ENCODE results near the gene KRTAP19-2.

The KRTAP19-2 gene

GRCh38 chr21:30463713-30464112 lies 23.5 kb downstream of the KRTAP19-2 start:
- H3K4me3 ChIP-seq (ENCODE audit: low read depth, low read length) = no peak overlapping the region
- DNase-seq (ENCODE audit: low read depth, low spot score) = no peak
- TF ChIP-seq CTCF (IDR thresholded peaks at IDR 0.05; ENCODE audit: insufficient read depth, low read length, missing control alignments) = no peak
- CTCF ChIA-PET = no interaction called here
- POLR2A ChIA-PET = no interaction called here

- H3K4me3 ChIP-seq (ENCODE audit: low read depth, low read length) = no peak overlapping the region
- ChIA-PET CTCF (no interaction called here), POLR2A (no interaction called here)
- no peak for TF ChIP-seq CTCF (IDR thresholded peaks at IDR 0.05; ENCODE audit: insufficient read depth, low read length, missing control alignments)
- no peak for DNase-seq (ENCODE audit: low read depth, low spot score)
Measured at GRCh38 chr21:30448514-30448913, 38.7 kb downstream of the KRTAP19-2 start.

- no peak for TF ChIP-seq CTCF (IDR thresholded peaks at IDR 0.05; ENCODE audit: insufficient read depth, low read length, missing control alignments)
- H3K4me3 ChIP-seq (ENCODE audit: low read depth, low read length) = no peak overlapping the region
- no peak for DNase-seq (ENCODE audit: low read depth, low spot score)
- ChIA-PET POLR2A (no interaction called here), CTCF (no interaction called here)
Measured at GRCh38 chr21:30447056-30447455, 40.2 kb downstream of the KRTAP19-2 start.

GRCh38 chr21:30444204-30444603 lies 43.0 kb downstream of the KRTAP19-2 start:
- no peak for DNase-seq (ENCODE audit: low read depth, low spot score)
- ChIA-PET CTCF (no interaction called here), POLR2A (no interaction called here)
- no peak for TF ChIP-seq CTCF (IDR thresholded peaks at IDR 0.05; ENCODE audit: insufficient read depth, low read length, missing control alignments)
- no peak overlapping the region for H3K4me3 ChIP-seq (ENCODE audit: low read depth, low read length)

GRCh38 chr21:30443226-30443625 lies 44.0 kb downstream of the KRTAP19-2 start:
- H3K4me3 ChIP-seq (ENCODE audit: low read depth, low read length) = no peak overlapping the region
- ChIA-PET CTCF (no interaction called here), POLR2A (no interaction called here)
- TF ChIP-seq CTCF (IDR thresholded peaks at IDR 0.05; ENCODE audit: insufficient read depth, low read length, missing control alignments) = no peak
- DNase-seq (ENCODE audit: low read depth, low spot score) = no peak

GRCh38 chr21:30439975-30440374 lies 47.3 kb downstream of the KRTAP19-2 start, which contains the start of gene KRTAP15-1:
KRTAP15-1 (plus strand) TSS chr21:30440275; CDS start chr21:30440328, 53 bp downstream.
- ChIA-PET CTCF (no interaction called here), POLR2A (no interaction called here)
- H3K4me3 ChIP-seq (ENCODE audit: low read depth, low read length) = no peak within 1 kb of the TSS
- TF ChIP-seq CTCF (IDR thresholded peaks at IDR 0.05; ENCODE audit: insufficient read depth, low read length, missing control alignments) = no peak
- DNase-seq (ENCODE audit: low read depth, low spot score) = no peak
